Smooth muscle cell (in vitro differentiated cells): ENCODE data around the gene CUBN. TPM values are rescaled to one million over a fixed set of nuclear protein-coding genes. Genes with fewer than 3 reads are reported as not detected.

Experiments used
- DNase-seq: peaks from one replicate; lab custom pipeline; 2025; ENCODE audit not compliant: unreplicated experiment; lab: John Stamatoyannopoulos, UW
- H2AFZ ChIP-seq: fragments of 200-600 bp; sonication (generic); 2 replicates; pipeline ENCODE4 v1.6.0; 2016; ENCODE audit warnings: antibody characterized with exemption, low read depth, mild to moderate bottlenecking
- H3F3A ChIP-seq: fragments of 200-600 bp; sonication (generic); 2 replicates; pipeline ENCODE4 v1.6.0; 2017; ENCODE audit warnings: antibody characterized with exemption, low read depth
- H3K27ac ChIP-seq: fragments of 200-600 bp; sonication (generic); 2 replicates; pipeline ENCODE4 v1.5.1; 2016; ENCODE audit warnings: low read depth, mild to moderate bottlenecking
- H3K27me3 ChIP-seq: fragments of 200-600 bp; sonication (generic); 2 replicates; pipeline ENCODE4 v1.6.1; 2016; ENCODE audit warnings: low read depth, mild to moderate bottlenecking
- H3K36me3 ChIP-seq: fragments of 200-600 bp; sonication (generic); 2 replicates; pipeline ENCODE4 v1.5.1; 2016; ENCODE audit warnings: low read depth
- H3K4me1 ChIP-seq: fragments of 200-600 bp; sonication (generic); 2 replicates; pipeline ENCODE4 v1.5.1; 2016; ENCODE audit warnings: low read depth
- H3K4me2 ChIP-seq: fragments of 200-600 bp; sonication (generic); 2 replicates; pipeline ENCODE4 v1.6.0; 2016; ENCODE audit warnings: mild to moderate bottlenecking
- H3K4me3 ChIP-seq: fragments of 200-600 bp; sonication (generic); 2 replicates; pipeline ENCODE4 v1.5.1; 2016; ENCODE audit warnings: mild to moderate bottlenecking
- H3K79me2 ChIP-seq: fragments of 200-600 bp; sonication (generic); 2 replicates; pipeline ENCODE4 v1.6.0; 2016; ENCODE audit warnings: low read depth, mild to moderate bottlenecking
- H3K9ac ChIP-seq: fragments of 200-600 bp; sonication (generic); 2 replicates; pipeline ENCODE4 v1.6.0; 2016; ENCODE audit warnings: low read depth
- H3K9me3 ChIP-seq: fragments of 200-600 bp; sonication (generic); replicated peaks from 2 replicates; pipeline ENCODE4 v1.5.1; 2016; ENCODE audit warnings: low read depth
- H4K20me1 ChIP-seq: fragments of 200-600 bp; sonication (generic); 2 replicates; pipeline ENCODE4 v1.6.0; 2016; ENCODE audit warnings: low read depth
- CTCF ChIP-seq: fragments of 200-600 bp; sonication (generic); IDR thresholded peaks from 2 replicates; pipeline ENCODE4 v1.5.1; 2017; ENCODE audit warnings: borderline replicate concordance, mild to moderate bottlenecking, antibody characterized with exemption; ENCODE audit not compliant: insufficient read depth, poor library complexity, severe bottlenecking
- WGBS: methylation state at CpG from one replicate; pipeline ENCODE4 v1.1.7; 2016; ENCODE audit warnings: low lambda C conversion rate; 5-methylcytosine and 5-hydroxymethylcytosine counted together
- polyA plus RNA-seq: library from polyadenylated mRNA; unstranded; fragments of >200 nt; fragmentation: Nextera tagmentation; extraction: Ambion mirVana; gene quantifications from 2 replicates; pipeline ENCODE4 v1.2.1, GENCODE V29; 2016
- total RNA-seq: library from RNA; depleted of rRNA; stranded (reverse); fragments of >200 nt; gene quantifications from 2 replicates; pipeline ENCODE4 v1.2.3, GENCODE V29; 2014

CUBN gene
- total and polyA plus RNA-seq, 2 experiments from 2014 or later, result 0.62 to 4.7 TPM

GRCh38 chr10:17101257-17101909 is 28.2 kb downstream of the CUBN start:
- H3F3A ChIP-seq, result peaks cover 4% of the 10 kb centered on the region
- H3K9ac ChIP-seq, result peak overlapping the region; percentile 14
- no peak overlapping the region for H2AFZ ChIP-seq
- H3K4me3 ChIP-seq, result no peak overlapping the region
- H3K9me3 ChIP-seq, result no peaks in the 10 kb centered on the region
- H3K4me2 ChIP-seq, result peak overlapping the region; percentile 71
- 77% methylated on average over 7 of the region's 7 CpGs for WGBS
- DNase-seq, result no peak
- H3K36me3 ChIP-seq, result peaks cover 7% of the 10 kb centered on the region
- no peaks in the 10 kb centered on the region for H4K20me1 ChIP-seq
- no peaks in the 10 kb centered on the region for H3K27me3 ChIP-seq
- no peaks in the 10 kb centered on the region for H3K79me2 ChIP-seq
- H3K27ac ChIP-seq, result peak overlapping the region; percentile 86
- no peak for TF ChIP-seq CTCF
- H3K4me1 ChIP-seq, result peaks cover 7% of the 10 kb centered on the region

GRCh38 chr10:17100586-17100985 is 29.0 kb downstream of the CUBN start:
- peaks cover 11% of the 10 kb centered on the region for H3K36me3 ChIP-seq
- peak overlapping the region; percentile 86 for H3K27ac ChIP-seq
- H3K4me1 ChIP-seq, result peaks cover 7% of the 10 kb centered on the region
- H2AFZ ChIP-seq, result peak overlapping the region; percentile 22
- DNase-seq, result no peak
- no peaks in the 10 kb centered on the region for H3K79me2 ChIP-seq
- peak overlapping the region; percentile 71 for H3K4me2 ChIP-seq
- 38% methylated on average over 9 of the region's 9 CpGs for WGBS
- no peak overlapping the region for H3K4me3 ChIP-seq
- peaks cover 4% of the 10 kb centered on the region for H3F3A ChIP-seq
- H3K27me3 ChIP-seq, result no peaks in the 10 kb centered on the region
- H4K20me1 ChIP-seq, result no peaks in the 10 kb centered on the region
- TF ChIP-seq CTCF, result no peak
- H3K9me3 ChIP-seq, result no peaks in the 10 kb centered on the region
- H3K9ac ChIP-seq, result peak overlapping the region; percentile 14

- Histone ChIP-seq H3K4me3 (no peak overlapping the region), H3K27ac (no peak overlapping the region), H3K9me3 (peaks cover 10% of the 10 kb centered on the region), H3K27me3 (no peaks in the 10 kb centered on the region), H3K36me3 (peaks cover 16% of the 10 kb centered on the region), H3K9ac (no peak overlapping the region), H2AFZ (no peak overlapping the region), H3K4me2 (no peak overlapping the region), H3K4me1 (peaks cover 7% of the 10 kb centered on the region), H3K79me2 (no peaks in the 10 kb centered on the region), H4K20me1 (no peaks in the 10 kb centered on the region), H3F3A (peaks cover 14% of the 10 kb centered on the region)
- 94% methylated on average over 3 of the region's 3 CpGs for WGBS
- no peak for TF ChIP-seq CTCF
- DNase-seq, result no peak
Observed at GRCh38 chr10:17098012-17098411, 31.6 kb downstream of the CUBN start.

- no peak overlapping the region for H3K4me3 ChIP-seq
Observed at GRCh38 chr10:17094844-17095243, 34.8 kb downstream of the CUBN start.

More at GRCh38 chr10:17094844-17095243, 34.8 kb downstream of the CUBN start:
- H2AFZ ChIP-seq, result no peak overlapping the region
- no peak for DNase-seq
- no peaks in the 10 kb centered on the region for H3K27me3 ChIP-seq
- no peaks in the 10 kb centered on the region for H3K79me2 ChIP-seq
- TF ChIP-seq CTCF, result no peak
- H3K27ac ChIP-seq, result no peak overlapping the region
- peaks cover 16% of the 10 kb centered on the region for H3K36me3 ChIP-seq
- H3K9ac ChIP-seq, result no peak overlapping the region
- H4K20me1 ChIP-seq, result no peaks in the 10 kb centered on the region
- H3K4me2 ChIP-seq, result no peak overlapping the region
- peaks cover 11% of the 10 kb centered on the region for H3F3A ChIP-seq
- peaks cover 10% of the 10 kb centered on the region for H3K9me3 ChIP-seq
- no peaks in the 10 kb centered on the region for H3K4me1 ChIP-seq
